ENCODE measurements around the gene GCGR.

GRCh38 chr17:81831563-81831956 is 27.6 kb downstream of the GCGR start:
- TF ChIP-seq CTCF (conservative IDR thresholded peaks at IDR 0.05; ENCODE audit: low read length) (no peak), EZH2phosphoT487 (IDR thresholded peaks at IDR 0.05; ENCODE audit: borderline replicate concordance, low read depth, low read length) (no peak)

Data from OCI-LY7 (cell line).